Keratinocyte (primary cell): ENCODE measurements around the gene ZNF786.
"Not testable (repeated sequence)": the region's sequence is repeated elsewhere in the genome, so short reads cannot be mapped to it uniquely, and the experiment has no call there.

Source experiments
- CTCF ChIP-seq, 3 experiments: IDR thresholded peaks in 1 of 3; conservative IDR thresholded peaks in 1 of 3; optimal IDR thresholded peaks in 1 of 3; 2 replicates in 2 of 3; 3 replicates in 1 of 3; pipeline versions ENCODE3 to v1.5.1; 2011; ENCODE audit warnings: low read length in 3 of 3, mild to moderate bottlenecking in 3 of 3, moderate library complexity in 2 of 3, control low read depth in 1 of 3, inconsistent platforms in 1 of 3; ENCODE audit not compliant: insufficient read depth in 2 of 3; ENCODE audit errors: extremely low read depth in 1 of 3
- EZH2 ChIP-seq: IDR thresholded peaks from one replicate; pipeline ENCODE4 v1.6.1; 2012; ENCODE audit warnings: inconsistent platforms, mild to moderate bottlenecking, low read length, moderate library complexity

GRCh38 chr7:149062217-149062899, 28.2 kb downstream of the ZNF786 start:
- TF ChIP-seq CTCF (optimal IDR thresholded peaks at IDR 0.05 in 1 of 3, IDR thresholded peaks at IDR 0.05 in 1 of 3, conservative IDR thresholded peaks at IDR 0.05 in 1 of 3; ENCODE audit: extremely low read depth in 1 of 3, insufficient read depth in 2 of 3, low read length in 3 of 3); EZH2: not testable (repeated sequence)
